GM10266 (cell line): Measurements from ENCODE around the gene CENPE.
"Not testable (repeated sequence)": the region's sequence is repeated elsewhere in the genome, so short reads cannot be mapped to it uniquely, and the experiment has no call there.

Source experiments
- DNase-seq: peaks from one replicate; pipeline ENCODE4 v3.0.0; 2012; ENCODE audit errors: extremely low spot score
- TF ChIP-seq, protein P1 (sequence below): IDR thresholded peaks from 2 replicates; pipeline ENCODE4 v1.5.1; 2012; ENCODE audit warnings: mild to moderate bottlenecking, low read depth; ENCODE audit not compliant: control insufficient read depth, insufficient read depth; ENCODE audit errors: missing control alignments

The CENPE gene, protein sequence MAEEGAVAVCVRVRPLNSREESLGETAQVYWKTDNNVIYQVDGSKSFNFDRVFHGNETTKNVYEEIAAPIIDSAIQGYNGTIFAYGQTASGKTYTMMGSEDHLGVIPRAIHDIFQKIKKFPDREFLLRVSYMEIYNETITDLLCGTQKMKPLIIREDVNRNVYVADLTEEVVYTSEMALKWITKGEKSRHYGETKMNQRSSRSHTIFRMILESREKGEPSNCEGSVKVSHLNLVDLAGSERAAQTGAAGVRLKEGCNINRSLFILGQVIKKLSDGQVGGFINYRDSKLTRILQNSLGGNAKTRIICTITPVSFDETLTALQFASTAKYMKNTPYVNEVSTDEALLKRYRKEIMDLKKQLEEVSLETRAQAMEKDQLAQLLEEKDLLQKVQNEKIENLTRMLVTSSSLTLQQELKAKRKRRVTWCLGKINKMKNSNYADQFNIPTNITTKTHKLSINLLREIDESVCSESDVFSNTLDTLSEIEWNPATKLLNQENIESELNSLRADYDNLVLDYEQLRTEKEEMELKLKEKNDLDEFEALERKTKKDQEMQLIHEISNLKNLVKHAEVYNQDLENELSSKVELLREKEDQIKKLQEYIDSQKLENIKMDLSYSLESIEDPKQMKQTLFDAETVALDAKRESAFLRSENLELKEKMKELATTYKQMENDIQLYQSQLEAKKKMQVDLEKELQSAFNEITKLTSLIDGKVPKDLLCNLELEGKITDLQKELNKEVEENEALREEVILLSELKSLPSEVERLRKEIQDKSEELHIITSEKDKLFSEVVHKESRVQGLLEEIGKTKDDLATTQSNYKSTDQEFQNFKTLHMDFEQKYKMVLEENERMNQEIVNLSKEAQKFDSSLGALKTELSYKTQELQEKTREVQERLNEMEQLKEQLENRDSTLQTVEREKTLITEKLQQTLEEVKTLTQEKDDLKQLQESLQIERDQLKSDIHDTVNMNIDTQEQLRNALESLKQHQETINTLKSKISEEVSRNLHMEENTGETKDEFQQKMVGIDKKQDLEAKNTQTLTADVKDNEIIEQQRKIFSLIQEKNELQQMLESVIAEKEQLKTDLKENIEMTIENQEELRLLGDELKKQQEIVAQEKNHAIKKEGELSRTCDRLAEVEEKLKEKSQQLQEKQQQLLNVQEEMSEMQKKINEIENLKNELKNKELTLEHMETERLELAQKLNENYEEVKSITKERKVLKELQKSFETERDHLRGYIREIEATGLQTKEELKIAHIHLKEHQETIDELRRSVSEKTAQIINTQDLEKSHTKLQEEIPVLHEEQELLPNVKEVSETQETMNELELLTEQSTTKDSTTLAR (N-terminal part only)

DNA sequence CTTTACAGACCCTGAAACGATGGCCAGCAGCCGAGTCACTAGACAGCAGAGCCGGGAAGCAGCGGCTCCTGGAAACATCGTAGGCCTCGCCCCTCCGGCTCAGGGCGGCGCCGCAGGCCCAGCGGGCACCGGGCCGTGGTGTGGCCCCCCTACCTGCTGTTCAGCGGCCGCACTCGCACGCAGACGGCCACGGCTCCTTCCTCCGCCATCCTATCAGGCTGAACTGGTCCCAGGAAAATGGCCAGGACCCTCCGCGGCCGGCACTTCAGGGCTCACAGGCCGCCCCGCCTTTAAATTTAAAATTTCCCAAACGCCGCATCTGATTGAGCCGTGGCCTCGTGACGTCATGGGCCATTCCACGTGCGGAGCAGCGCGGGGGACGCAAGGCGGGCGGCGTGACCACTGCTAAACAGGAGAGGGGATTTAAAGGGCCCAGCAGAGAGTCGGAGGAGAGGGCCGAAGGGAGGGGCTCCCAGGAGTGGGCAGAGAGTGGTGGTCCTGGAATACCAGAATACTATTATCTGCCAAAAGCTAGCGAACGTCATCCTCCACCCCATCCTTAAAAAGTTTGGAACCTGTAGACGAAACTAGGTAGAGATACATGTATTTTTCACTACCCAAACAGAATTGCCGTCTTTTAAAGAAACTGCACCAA, at the start of gene CENPE:
Gene CENPE, minus strand, starts transcription at position 233 of the 655 bp plus-strand sequence. Its CDS starts 24 bp downstream, at position 209.
- peak; percentile 81 for DNase-seq
- TF ChIP-seq, protein P1, sequence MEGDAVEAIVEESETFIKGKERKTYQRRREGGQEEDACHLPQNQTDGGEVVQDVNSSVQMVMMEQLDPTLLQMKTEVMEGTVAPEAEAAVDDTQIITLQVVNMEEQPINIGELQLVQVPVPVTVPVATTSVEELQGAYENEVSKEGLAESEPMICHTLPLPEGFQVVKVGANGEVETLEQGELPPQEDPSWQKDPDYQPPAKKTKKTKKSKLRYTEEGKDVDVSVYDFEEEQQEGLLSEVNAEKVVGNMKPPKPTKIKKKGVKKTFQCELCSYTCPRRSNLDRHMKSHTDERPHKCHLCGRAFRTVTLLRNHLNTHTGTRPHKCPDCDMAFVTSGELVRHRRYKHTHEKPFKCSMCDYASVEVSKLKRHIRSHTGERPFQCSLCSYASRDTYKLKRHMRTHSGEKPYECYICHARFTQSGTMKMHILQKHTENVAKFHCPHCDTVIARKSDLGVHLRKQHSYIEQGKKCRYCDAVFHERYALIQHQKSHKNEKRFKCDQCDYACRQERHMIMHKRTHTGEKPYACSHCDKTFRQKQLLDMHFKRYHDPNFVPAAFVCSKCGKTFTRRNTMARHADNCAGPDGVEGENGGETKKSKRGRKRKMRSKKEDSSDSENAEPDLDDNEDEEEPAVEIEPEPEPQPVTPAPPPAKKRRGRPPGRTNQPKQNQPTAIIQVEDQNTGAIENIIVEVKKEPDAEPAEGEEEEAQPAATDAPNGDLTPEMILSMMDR, result no peak

DNA sequence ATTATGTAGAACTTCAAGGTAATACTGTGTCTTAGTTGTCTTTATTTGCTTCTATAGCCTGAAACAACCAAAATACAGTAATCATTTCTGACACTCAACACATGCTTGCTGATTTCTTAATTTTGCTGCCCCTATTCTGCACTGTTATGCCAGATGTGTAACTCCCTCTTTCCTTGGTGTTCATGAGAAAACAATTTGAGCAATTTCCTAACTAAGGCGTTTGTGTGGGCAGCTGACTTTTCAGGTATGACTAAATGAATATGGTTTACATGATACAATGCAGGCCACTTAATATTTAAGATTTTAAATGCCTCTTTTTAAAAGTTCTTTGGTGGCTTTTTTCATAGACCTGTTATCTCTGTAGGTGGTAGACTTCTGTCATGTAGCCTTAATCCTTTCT, 46.1 kb upstream of the CENPE start:
- no peak for DNase-seq
- TF ChIP-seq, protein P1, result no peak

DNA sequence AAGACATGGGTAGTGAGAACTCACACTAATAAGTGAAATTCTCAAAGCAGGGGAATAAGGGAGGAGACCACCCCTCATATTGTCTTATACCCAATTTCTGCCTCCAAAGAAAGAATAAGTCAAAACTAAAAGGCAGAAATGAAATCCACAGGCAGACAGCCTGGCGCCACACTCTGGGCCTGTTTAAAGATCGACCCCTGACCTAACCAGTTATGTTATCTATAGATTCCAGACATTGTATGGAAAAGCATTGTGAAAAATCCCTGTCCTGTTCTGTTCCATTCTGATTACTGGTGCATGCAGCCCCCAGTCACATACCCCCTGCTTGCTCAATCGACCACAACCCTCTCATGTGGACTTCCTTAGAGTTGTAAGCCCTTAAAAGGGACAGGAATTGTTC, 32.8 kb upstream of the CENPE start:
- DNase-seq, result not testable (repeated sequence)

DNA sequence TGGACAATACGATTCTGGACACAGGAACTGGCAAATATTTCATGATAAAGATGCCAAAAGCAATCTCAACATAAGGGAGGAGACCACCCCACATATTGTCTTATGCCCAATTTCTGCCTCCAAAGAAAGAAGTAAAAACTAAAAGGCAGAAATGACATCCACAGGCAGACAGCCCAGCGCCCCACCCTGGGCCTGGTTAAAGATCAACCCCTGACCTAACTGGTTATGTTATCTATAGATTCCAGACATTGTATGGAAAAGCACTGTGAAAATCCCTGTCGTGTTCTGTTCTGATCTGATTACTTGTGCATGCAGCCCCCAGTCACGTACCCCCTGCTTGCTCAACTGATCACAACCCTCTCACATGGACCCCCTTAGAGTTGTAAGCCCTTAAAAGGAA, 25.4 kb upstream of the CENPE start:
- not testable (repeated sequence) for DNase-seq

DNA sequence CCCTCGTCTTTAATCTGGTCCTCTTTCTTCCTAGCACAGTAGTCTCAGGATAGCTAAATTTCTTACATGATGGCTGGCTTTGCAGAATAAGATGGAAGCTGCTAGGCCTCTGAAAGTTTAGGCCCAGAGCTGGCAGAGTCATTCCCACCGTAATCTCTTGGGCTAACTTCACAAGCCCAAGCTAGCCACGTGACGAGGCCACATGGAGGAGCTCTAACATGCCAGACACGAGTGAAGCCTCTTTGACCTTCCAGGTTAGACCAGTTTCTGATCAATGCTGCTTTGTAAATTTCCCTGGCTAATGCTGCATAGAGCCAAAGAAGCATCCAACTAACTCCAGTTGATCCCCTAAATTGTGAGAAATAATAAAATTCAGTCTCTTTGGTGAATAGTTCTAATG, 9.5 kb upstream of the CENPE start:
- TF ChIP-seq, protein P1, result no peak
- DNase-seq, result no peak

DNA sequence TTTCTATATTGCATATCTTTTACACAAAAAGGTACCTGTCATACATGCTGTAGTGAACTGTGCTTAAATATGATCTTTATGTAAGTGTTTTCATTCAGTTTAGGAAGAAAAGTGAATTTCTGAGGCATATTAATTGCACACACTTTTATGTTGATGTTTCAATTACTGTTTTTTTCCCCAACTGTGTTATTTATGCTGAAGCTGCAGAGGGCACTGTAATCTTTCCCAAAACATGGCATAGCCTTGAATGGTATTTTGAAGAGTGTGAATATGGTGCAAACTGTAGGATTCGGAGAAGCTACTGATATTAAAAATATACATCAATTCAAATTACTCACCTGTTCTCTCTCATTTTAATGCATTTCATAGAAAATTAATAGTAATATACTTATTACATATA, 6.0 kb upstream of the CENPE start:
- no peak for DNase-seq

DNA sequence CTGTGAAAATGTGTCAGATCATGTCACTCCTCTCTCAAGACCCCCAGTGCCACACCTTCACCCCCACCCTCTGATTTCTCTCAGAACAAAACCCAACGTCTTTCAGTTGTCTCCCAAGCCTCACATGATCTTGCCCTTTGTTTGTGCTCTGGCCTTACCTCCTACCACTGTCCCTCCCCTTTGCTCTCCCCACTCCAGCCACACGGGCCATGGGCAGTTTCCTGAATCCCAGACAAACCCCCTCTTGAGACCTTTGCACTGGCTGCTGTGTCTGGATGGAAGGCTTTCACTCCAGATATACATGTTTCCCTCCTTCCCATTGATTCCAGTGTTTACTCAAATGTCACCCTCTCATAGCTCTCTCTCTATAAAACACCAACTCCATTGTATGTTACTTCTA, 3.6 kb upstream of the CENPE start:
- no peak for DNase-seq

More for the DNA sequence above, 6.0 kb upstream of the CENPE start:
- TF ChIP-seq, protein P1, result peak; percentile 32

More for the DNA sequence above, 3.6 kb upstream of the CENPE start:
- TF ChIP-seq, protein P1, result no peak
